IPS-18a (cell line): ENCODE measurements around the gene ZNF429.
"Not testable (repeated sequence)": the region's sequence is repeated elsewhere in the genome, so short reads cannot be mapped to it uniquely, and the experiment has no call there.

ENCODE experiments used
- H3K27ac ChIP-seq: one replicate; pipeline ENCODE4 v1.5.1; 2013; ENCODE audit warnings: low read length
- H3K27me3 ChIP-seq: one replicate; pipeline ENCODE4 v1.6.1; 2013; ENCODE audit warnings: mild to moderate bottlenecking, low read length; ENCODE audit not compliant: control insufficient read depth, insufficient read depth
- H3K36me3 ChIP-seq: one replicate; pipeline ENCODE4 v1.6.1; 2013; ENCODE audit warnings: low read depth, low read length; ENCODE audit not compliant: control insufficient read depth
- H3K4me1 ChIP-seq: one replicate; pipeline ENCODE4 v1.6.1; 2013; ENCODE audit warnings: low read depth, low read length; ENCODE audit not compliant: control insufficient read depth
- H3K4me3 ChIP-seq: one replicate; pipeline ENCODE4 v1.5.1; 2013; ENCODE audit warnings: low read length
- H3K9ac ChIP-seq: one replicate; pipeline ENCODE4 v1.6.1; 2013; ENCODE audit warnings: mild to moderate bottlenecking, low read length, moderate library complexity
- H3K9me3 ChIP-seq: one replicate; pipeline ENCODE4 v1.6.1; 2013; ENCODE audit warnings: low read depth, low read length; ENCODE audit not compliant: control insufficient read depth

Gene ZNF429

DNA sequence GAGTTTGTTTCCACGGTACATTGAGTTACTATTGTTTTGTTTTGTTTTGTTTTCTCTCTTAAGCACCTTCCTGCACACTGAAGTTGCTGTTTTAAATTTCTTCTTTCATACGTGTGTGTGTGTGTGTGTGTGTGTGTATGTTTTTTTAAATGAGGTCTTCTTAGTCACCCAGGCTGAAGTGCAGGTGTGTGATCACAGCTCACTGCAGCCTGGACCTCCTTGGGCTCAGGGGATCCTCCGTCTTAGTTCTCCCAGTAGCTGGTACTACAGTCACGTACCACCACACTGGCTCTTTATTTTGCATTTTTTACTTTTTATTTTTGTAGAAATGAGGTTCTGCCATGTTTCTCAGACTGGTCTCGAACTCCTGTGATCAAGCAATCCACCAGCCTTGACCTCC is 20.8 kb upstream of the ZNF429 start:
- Histone ChIP-seq H3K27me3 (no peaks in the 10 kb centered on the region), H3K4me1 (no peaks in the 10 kb centered on the region), H3K27ac (no peak overlapping the region), H3K36me3 (no peaks in the 10 kb centered on the region), H3K9ac (no peak overlapping the region), H3K9me3 (peaks cover 22% of the 10 kb centered on the region), H3K4me3 (no peak overlapping the region)

DNA sequence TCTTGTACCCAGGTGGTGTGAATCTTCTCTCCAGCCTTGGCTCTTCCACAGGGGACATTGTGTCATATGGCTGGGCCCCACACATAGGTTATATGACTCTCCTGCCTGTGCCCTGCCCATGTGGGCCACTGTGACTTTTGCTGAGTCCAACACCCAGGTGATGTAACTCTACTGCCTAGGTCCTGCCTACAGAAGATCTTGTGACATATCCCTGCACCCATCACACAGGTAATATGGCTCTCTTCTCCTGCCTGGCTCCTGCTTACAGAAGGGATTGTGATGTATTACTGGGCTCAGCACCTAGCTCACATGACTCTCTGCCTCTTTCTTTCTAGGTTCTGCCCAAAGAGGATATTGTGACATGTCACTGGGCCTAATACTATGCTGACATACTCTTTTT is 19.5 kb upstream of the ZNF429 start:
- H3K27me3 ChIP-seq, result no peaks in the 10 kb centered on the region
- H3K9ac ChIP-seq, result no peak overlapping the region
- H3K36me3 ChIP-seq, result no peaks in the 10 kb centered on the region
- H3K4me3 ChIP-seq, result no peak overlapping the region
- H3K4me1 ChIP-seq, result no peaks in the 10 kb centered on the region
- H3K9me3 ChIP-seq, result peaks cover 19% of the 10 kb centered on the region
- H3K27ac ChIP-seq, result no peak overlapping the region

DNA sequence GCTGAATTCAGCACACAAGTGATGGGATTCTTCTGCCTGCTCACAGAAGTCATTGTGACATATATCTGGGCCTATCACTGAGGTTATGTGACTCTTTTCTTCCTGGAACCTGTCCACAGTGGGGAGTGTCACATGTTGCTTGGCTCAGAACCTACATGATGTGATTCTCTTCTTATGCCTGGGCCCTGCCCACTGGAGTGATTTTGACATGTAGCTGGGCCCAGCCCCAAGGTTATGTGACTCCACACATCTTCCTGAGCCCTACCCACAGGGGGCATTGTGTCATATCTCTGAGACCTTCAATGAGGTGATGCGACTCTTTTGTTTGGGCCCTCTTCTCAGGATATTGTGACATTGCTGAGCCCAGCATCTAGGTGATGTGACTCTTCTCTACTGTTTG is 17.4 kb upstream of the ZNF429 start:
- no peaks in the 10 kb centered on the region for H3K27me3 ChIP-seq
- no peaks in the 10 kb centered on the region for H3K36me3 ChIP-seq
- H3K4me3 ChIP-seq, result no peak overlapping the region
- no peak overlapping the region for H3K27ac ChIP-seq
- H3K4me1 ChIP-seq, result no peaks in the 10 kb centered on the region
- peaks cover 19% of the 10 kb centered on the region for H3K9me3 ChIP-seq
- no peak overlapping the region for H3K9ac ChIP-seq

DNA sequence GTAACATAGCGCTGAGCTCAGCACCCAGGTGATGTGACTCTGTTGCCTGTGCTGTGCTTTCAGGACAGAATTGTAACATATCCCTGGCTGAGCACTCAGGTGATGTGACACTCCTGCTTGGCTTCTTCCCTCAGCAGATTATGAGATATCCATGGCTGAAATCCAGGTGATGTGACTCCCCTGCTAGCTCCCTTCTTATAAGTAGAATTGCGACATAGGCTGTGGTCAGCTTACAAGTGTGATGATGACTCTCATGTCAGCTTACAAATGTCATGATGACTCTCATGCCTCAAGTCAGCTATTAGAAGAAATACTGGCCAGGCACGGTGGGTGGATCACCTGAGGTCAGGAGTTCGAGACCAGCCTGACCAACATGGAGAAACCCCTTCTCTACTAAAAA is 14.3 kb upstream of the ZNF429 start:
- no peaks in the 10 kb centered on the region for H3K27me3 ChIP-seq
- no peak overlapping the region for H3K4me3 ChIP-seq
- no peak overlapping the region for H3K9ac ChIP-seq
- peaks cover 32% of the 10 kb centered on the region for H3K9me3 ChIP-seq
- H3K27ac ChIP-seq, result no peak overlapping the region
- H3K36me3 ChIP-seq, result no peaks in the 10 kb centered on the region
- H3K4me1 ChIP-seq, result no peaks in the 10 kb centered on the region

DNA sequence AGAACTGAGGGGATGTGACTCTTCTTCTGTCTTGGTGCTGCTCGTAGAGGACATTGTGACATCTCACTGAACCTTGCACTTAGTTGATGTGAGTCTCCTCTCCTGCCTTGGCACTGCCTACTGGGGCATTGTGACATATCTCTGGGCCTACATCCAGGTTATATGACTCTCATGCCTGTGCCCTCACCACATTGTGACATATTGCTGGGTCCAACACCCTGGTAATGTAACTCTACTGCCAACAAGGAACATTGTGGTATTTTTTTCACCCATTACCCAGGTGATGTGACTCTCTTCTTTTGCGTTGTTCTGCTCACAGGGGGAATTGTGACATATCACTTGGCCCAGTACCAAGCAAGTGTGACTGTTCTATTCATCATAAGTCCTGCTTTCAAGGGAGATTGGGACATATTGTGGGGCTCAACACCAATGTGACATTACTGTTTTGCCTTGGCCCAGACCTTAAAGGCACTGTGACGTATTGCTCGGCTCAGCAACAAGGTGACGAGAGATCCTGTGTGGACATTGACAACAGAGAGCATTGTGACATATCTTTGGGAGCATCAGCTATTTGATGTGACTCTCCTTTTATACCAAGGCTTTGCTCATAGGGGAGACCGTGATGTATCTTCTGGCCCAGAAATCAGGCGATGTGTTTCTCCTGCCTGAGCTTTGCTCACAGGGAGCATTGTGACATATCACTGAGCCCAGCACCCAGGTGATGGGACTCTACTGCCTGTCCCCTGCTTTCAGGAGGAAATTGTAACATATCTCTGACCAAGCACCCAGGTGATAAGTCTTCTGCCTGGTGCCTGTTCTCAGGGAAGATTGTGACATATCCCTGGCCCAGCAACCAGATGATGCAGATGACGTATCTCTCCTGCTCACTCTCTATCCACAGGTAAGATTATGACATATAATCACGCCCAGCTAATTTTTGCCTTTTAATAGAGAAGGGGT is 12.2 kb upstream of the ZNF429 start:
- Histone ChIP-seq H3K9me3 (peaks cover 36% of the 10 kb centered on the region), H3K36me3 (no peaks in the 10 kb centered on the region), H3K9ac (no peak overlapping the region), H3K27ac (no peak overlapping the region), H3K4me3 (no peak overlapping the region), H3K4me1 (no peaks in the 10 kb centered on the region), H3K27me3 (no peaks in the 10 kb centered on the region)

DNA sequence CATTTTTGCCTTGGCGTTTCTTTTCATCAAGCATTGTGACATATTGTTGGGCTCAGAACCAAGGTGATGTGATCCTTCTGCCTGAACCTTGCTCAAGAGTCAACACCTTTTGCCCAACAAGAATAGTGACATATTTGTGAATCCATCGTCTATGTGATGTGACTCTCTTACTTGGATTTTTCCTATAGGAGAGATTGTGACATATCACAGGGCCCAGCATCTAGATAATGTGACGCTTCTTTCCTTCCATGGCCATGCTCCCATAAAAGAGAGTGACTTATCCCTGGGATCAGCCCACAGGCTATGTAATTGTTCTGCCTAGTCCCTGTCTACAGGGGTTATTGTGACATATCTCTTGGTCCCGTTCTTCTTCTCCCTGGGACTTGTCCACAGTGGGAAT is 8.5 kb upstream of the ZNF429 start:
- H3K9ac ChIP-seq, result no peak overlapping the region
- H3K36me3 ChIP-seq, result no peaks in the 10 kb centered on the region
- H3K27ac ChIP-seq, result no peak overlapping the region
- peaks cover 35% of the 10 kb centered on the region for H3K9me3 ChIP-seq
- no peak overlapping the region for H3K4me3 ChIP-seq
- no peaks in the 10 kb centered on the region for H3K4me1 ChIP-seq
- no peaks in the 10 kb centered on the region for H3K27me3 ChIP-seq

DNA sequence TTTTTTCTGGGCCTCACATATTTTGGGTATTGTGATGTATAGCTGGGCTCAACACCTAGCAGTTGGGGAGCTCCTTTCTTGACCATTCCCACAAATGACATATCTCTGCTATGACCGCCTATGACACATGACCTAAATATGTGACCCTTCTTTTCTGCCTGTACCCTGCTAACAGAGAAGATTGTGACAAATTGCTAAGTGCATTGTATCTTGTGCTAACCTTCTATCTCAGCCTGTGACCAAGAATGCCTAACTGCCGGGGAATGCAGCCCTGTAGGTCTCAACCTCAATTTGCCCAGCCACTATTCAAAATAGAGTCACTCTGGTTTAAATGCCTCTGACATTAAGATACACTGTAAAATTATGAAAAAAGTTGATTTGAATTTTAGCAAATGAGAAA is 6.8 kb upstream of the ZNF429 start:
- Histone ChIP-seq H3K27me3 (no peaks in the 10 kb centered on the region), H3K9me3 (peaks cover 35% of the 10 kb centered on the region), H3K4me3 (no peak overlapping the region), H3K36me3 (no peaks in the 10 kb centered on the region), H3K9ac (no peak overlapping the region), H3K4me1 (no peaks in the 10 kb centered on the region), H3K27ac (no peak overlapping the region)

DNA sequence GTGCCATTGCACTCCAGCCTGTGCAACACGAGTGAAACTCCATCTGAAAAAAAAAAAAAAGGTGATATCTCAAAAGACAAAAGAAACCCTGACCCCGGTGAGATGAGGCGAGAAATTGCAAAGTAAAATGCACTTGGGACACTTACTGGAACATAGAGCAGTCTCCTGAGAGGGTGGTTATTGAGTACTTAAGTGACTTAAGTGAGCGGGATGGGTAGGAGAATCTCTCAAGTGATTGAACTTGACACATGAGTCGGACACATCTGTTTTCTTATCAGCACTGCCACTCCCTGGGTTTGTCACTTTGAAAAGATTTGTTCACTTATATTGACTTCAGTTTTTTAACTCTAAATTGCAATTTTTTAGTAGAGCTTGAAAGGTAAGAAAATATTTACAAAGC is 2.8 kb downstream of the ZNF429 start:
- no peaks in the 10 kb centered on the region for H3K9me3 ChIP-seq
- H3K9ac ChIP-seq, result no peak overlapping the region
- H3K4me3 ChIP-seq, result no peak overlapping the region

DNA sequence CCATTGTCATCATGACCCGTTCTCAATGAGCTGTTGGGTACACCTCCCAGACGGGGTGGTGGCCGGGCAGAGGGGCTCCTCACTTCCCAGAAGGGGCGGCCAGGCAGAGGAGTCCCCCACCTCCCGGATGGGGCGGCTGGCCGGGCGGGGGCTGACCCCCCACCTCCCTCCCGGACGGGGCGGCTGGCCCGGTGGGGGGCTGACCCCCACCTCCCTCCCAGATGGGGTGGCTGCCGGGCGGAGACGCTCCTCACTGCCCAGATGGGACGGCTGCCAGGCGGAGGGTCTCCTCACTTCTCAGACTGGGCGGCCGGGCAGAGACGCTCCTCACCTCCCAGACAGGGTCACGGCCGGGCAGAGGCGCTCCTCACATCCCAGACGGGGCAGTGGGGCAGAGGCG is 5.7 kb downstream of the ZNF429 start:
- not testable (repeated sequence) for H3K36me3 ChIP-seq, H3K9me3 ChIP-seq

More for the DNA sequence above, 2.8 kb downstream of the ZNF429 start:
- Histone ChIP-seq H3K27me3 (no peaks in the 10 kb centered on the region), H3K36me3 (peaks cover 3% of the 10 kb centered on the region), H3K27ac (no peak overlapping the region), H3K4me1 (no peaks in the 10 kb centered on the region)

DNA sequence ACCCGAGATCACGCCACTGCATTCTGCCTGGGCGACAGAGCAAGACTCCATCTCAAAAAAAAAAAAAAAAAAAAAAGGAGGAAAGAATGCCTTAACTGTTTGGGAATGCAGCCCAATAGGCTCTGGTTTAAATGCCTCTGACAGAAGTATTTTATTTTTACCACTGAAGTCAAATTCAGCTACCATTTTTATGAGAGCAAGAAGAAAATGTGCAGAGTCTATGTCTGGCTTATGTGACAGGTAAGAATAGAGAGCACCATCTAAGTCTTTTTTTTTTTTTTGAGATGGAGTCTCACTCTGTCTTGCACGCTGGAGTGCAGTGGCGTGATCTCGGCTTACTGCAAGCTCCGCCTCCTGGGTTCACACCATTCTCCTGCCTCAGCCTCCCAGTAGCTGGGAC is 7.2 kb downstream of the ZNF429 start:
- not testable (repeated sequence) for H3K4me3 ChIP-seq, H3K36me3 ChIP-seq, H3K9ac ChIP-seq, H3K4me1 ChIP-seq, H3K27ac ChIP-seq, H3K27me3 ChIP-seq
- peaks cover 12% of the 10 kb centered on the region for H3K9me3 ChIP-seq

More for the DNA sequence above, 5.7 kb downstream of the ZNF429 start:
- not testable (repeated sequence) for H3K27me3 ChIP-seq, H3K9ac ChIP-seq, H3K4me1 ChIP-seq, H3K27ac ChIP-seq, H3K4me3 ChIP-seq

DNA sequence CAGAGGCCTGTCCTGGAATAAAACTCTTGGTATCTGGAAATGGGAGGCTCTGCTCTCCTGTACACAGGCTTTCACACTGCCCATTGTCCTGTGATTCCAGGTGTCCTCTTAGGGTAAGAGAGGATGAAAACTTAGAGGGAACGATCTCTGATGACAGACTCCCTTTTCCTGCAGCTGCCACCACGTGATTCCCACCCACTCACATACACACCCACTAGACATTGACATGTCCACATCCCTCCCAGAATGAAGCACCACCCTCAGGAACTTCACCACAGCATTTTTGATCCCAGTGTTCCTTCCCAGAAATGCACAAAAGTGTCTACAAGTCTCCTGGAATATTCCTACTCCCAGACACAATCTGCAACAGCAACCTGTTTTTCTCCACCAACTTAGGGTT is 8.2 kb downstream of the ZNF429 start:
- Histone ChIP-seq H3K36me3 (no peaks in the 10 kb centered on the region), H3K4me1 (no peaks in the 10 kb centered on the region), H3K9ac (no peak overlapping the region), H3K9me3 (peaks cover 19% of the 10 kb centered on the region), H3K27me3 (no peaks in the 10 kb centered on the region), H3K27ac (no peak overlapping the region), H3K4me3 (no peak overlapping the region)

DNA sequence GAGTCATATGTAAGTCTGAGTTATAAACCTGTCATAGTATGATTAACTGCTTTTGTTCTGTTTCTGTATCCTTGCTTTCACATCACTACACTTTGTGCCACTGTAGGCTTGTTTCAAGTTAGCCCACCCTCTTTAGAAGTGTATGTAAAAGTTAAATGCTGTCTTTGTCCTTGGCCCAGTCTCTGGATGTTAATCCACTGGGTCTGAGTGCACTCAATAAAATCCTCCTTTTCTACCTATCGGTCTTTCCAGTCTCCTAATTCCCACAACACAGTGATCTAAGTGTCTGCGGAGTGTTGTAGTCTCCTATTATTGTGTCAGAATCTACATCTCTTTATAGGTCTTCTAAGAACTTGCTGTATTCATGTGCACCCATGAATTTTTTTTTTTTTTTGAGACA is 14.1 kb downstream of the ZNF429 start:
- Histone ChIP-seq H3K4me1 (no peaks in the 10 kb centered on the region), H3K27ac (no peak overlapping the region), H3K4me3 (no peak overlapping the region), H3K9me3 (peaks cover 60% of the 10 kb centered on the region), H3K9ac (no peak overlapping the region), H3K27me3 (no peaks in the 10 kb centered on the region), H3K36me3 (peaks cover 7% of the 10 kb centered on the region)
